Neural cell (in vitro differentiated cells): ENCODE results near the gene OR52E4. TPM values are rescaled to one million over a fixed set of nuclear protein-coding genes. Genes with fewer than 3 reads are reported as not detected.

ENCODE experiments used
- H2AFZ ChIP-seq: fragments of 200-600, 300-800 bp; sonication (generic), shearing (Covaris generic); 2 replicates; pipeline ENCODE4 v1.6.0; 2014; ENCODE audit warnings: low read depth, mild to moderate bottlenecking, antibody characterized with exemption, low read length, moderate library complexity
- H3F3A ChIP-seq: fragments of 200-600 bp; shearing (Covaris generic); 2 replicates; pipeline ENCODE4 v1.6.1; 2016; ENCODE audit warnings: mild to moderate bottlenecking, moderate library complexity, mixed read lengths, antibody characterized with exemption, low read length; ENCODE audit not compliant: insufficient read depth, poor library complexity, severe bottlenecking
- H3K27ac ChIP-seq: fragments of 200-600, 300-800 bp; sonication (generic), shearing (Covaris generic); 2 replicates; pipeline ENCODE4 v1.5.1; 2014; ENCODE audit warnings: mild to moderate bottlenecking, low read length, moderate library complexity
- H3K27me3 ChIP-seq: fragments of 300-800, 200-600 bp; sonication (generic), shearing (Covaris generic); 2 replicates; pipeline ENCODE4 v1.6.0; 2014; ENCODE audit warnings: mild to moderate bottlenecking, low read depth, low read length, moderate library complexity; ENCODE audit not compliant: insufficient read depth
- H3K36me3 ChIP-seq: fragments of 300-800, 200-600 bp; sonication (generic), shearing (Covaris generic); 2 replicates; pipeline ENCODE4 v1.5.1; 2014; ENCODE audit warnings: mild to moderate bottlenecking, antibody characterized with exemption, low read length, moderate library complexity; ENCODE audit not compliant: insufficient read depth
- H3K4me2 ChIP-seq: fragments of 300-800, 200-600 bp; sonication (generic), shearing (Covaris generic); 2 replicates; pipeline ENCODE4 v1.6.0; 2014; ENCODE audit warnings: mild to moderate bottlenecking, low read length
- H3K4me3 ChIP-seq: fragments of 300-800, 200-600 bp; sonication (generic), shearing (Covaris generic); 2 replicates; pipeline ENCODE4 v1.5.1; 2014; ENCODE audit warnings: mild to moderate bottlenecking, low read length, moderate library complexity
- H3K79me2 ChIP-seq: fragments of 200-600 bp; shearing (Covaris generic); replicated peaks from 2 replicates; pipeline ENCODE4 v1.6.0; 2014; ENCODE audit warnings: mild to moderate bottlenecking, low read length, moderate library complexity; ENCODE audit not compliant: insufficient read depth
- H3K9ac ChIP-seq: fragments of 300-800, 200-600 bp; sonication (generic), shearing (Covaris generic); 2 replicates; pipeline ENCODE4 v1.6.1; 2016; ENCODE audit warnings: mild to moderate bottlenecking, low read length, mixed read lengths
- H3K9me2 ChIP-seq: fragments of 200-600 bp; shearing (Covaris generic); 2 replicates; pipeline ENCODE4 v1.6.1; 2016; ENCODE audit warnings: mild to moderate bottlenecking, low read length, mixed read lengths; ENCODE audit not compliant: insufficient read depth
- H3K9me3 ChIP-seq: fragments of 200-600, 300-800 bp; sonication (generic), shearing (Covaris generic); 2 replicates; pipeline ENCODE4 v1.6.1; 2016; ENCODE audit warnings: mild to moderate bottlenecking, mixed run types, low read length, moderate library complexity, mixed read lengths
- H4K20me1 ChIP-seq: fragments of 200-600 bp; shearing (Covaris generic); 2 replicates; pipeline ENCODE4 v1.6.1; 2016; ENCODE audit warnings: mild to moderate bottlenecking, mixed run types; ENCODE audit not compliant: insufficient read depth
- CTCF ChIP-seq: fragments of 450-650 bp; IDR thresholded peaks from 2 replicates; pipeline ENCODE4 v1.5.1; 2014; ENCODE audit warnings: antibody characterized with exemption, mild to moderate bottlenecking, moderate library complexity; ENCODE audit not compliant: poor library complexity, severe bottlenecking
- EP300 ChIP-seq: fragments of 450-650 bp; conservative IDR thresholded peaks from 2 replicates; pipeline ENCODE4 v1.6.1; 2014; ENCODE audit warnings: antibody characterized with exemption, mild to moderate bottlenecking, moderate library complexity; ENCODE audit not compliant: poor library complexity, severe bottlenecking
- EZH2 ChIP-seq: fragments of 200-600, 300-800 bp; shearing (Covaris generic), sonication (generic); IDR thresholded peaks from 2 replicates; pipeline ENCODE4 v1.6.1; 2014; ENCODE audit warnings: antibody characterized with exemption, low read length, borderline replicate concordance, mild to moderate bottlenecking; ENCODE audit not compliant: insufficient read depth, poor library complexity, severe bottlenecking
- MXI1 ChIP-seq: fragments of 450-650 bp; conservative IDR thresholded peaks from 2 replicates; pipeline ENCODE4 v1.6.1; 2014; ENCODE audit warnings: antibody characterized with exemption, mild to moderate bottlenecking; ENCODE audit not compliant: poor library complexity, severe bottlenecking
- POLR2AphosphoS5 ChIP-seq: IDR thresholded peaks from 2 replicates; pipeline ENCODE4 v1.6.1; 2012
- RAD21 ChIP-seq: fragments of 450-650 bp; conservative IDR thresholded peaks from 2 replicates; pipeline ENCODE4 v1.6.1; 2014; ENCODE audit warnings: antibody characterized with exemption, mild to moderate bottlenecking, moderate library complexity
- REST ChIP-seq: IDR thresholded peaks from 2 replicates; pipeline ENCODE4 v1.6.1; 2012; ENCODE audit warnings: borderline replicate concordance
- SMC3 ChIP-seq: fragments of 450-650 bp; conservative IDR thresholded peaks from 2 replicates; pipeline ENCODE4 v1.6.1; 2014; ENCODE audit warnings: antibody characterized with exemption, mild to moderate bottlenecking, moderate library complexity; ENCODE audit not compliant: poor library complexity
- TAF1 ChIP-seq: IDR thresholded peaks from 2 replicates; pipeline ENCODE4 v1.6.1; 2012; ENCODE audit warnings: low read depth
- polyA plus RNA-seq: library from polyadenylated mRNA; depleted of rRNA; stranded (reverse); fragments of >200 nt; gene quantifications from 2 replicates; pipeline ENCODE4 v1.2.3, GENCODE V29; 2014

OR52E4 gene
- polyA plus RNA-seq, 1 donor from 2014 or later = not detected

GRCh38 chr11:5851002-5851401, 29.4 kb upstream of the OR52E4 start:
- Histone ChIP-seq H3K27me3 (no peaks in the 10 kb centered on the region), H2AFZ (no peak overlapping the region), H4K20me1 (no peaks in the 10 kb centered on the region), H3K27ac (no peak overlapping the region), H3K9ac (no peak overlapping the region), H3K79me2 (no peaks in the 10 kb centered on the region), H3K4me3 (no peak overlapping the region), H3F3A (no peaks in the 10 kb centered on the region), H3K36me3 (no peaks in the 10 kb centered on the region), H3K4me2 (no peak overlapping the region), H3K9me2 (no peaks in the 10 kb centered on the region), H3K9me3 (no peaks in the 10 kb centered on the region)
- TF ChIP-seq EP300 (no peak), POLR2AphosphoS5 (no peak), EZH2 (no peak), REST (no peak), SMC3 (no peak), RAD21 (no peak), MXI1 (no peak), CTCF (no peak), TAF1 (no peak)

GRCh38 chr11:5857590-5857989, 22.8 kb upstream of the OR52E4 start, which contains the start of gene OR52E8:
OR52E8 (minus strand) TSS chr11:5857690; CDS start chr11:5857690, 0 bp downstream.
- H3F3A ChIP-seq = no peaks in the 10 kb centered on the region
- H3K79me2 ChIP-seq = no peaks in the 10 kb centered on the region
- H3K27ac ChIP-seq = no peak within 1 kb of the TSS
- no peak within 1 kb of the TSS for H3K4me3 ChIP-seq
- H3K9ac ChIP-seq = no peak within 1 kb of the TSS
- no peaks in the 10 kb centered on the region for H3K27me3 ChIP-seq
- H3K9me2 ChIP-seq = no peaks in the 10 kb centered on the region
- H3K4me2 ChIP-seq = no peak within 1 kb of the TSS
- no peaks in the 10 kb centered on the region for H4K20me1 ChIP-seq
- no peak within 1 kb of the TSS for H2AFZ ChIP-seq
- no peaks in the 10 kb centered on the region for H3K9me3 ChIP-seq
- no peak for TF ChIP-seq RAD21
- no peak for TF ChIP-seq REST
- TF ChIP-seq EP300 = no peak
- TF ChIP-seq CTCF = no peak
- TF ChIP-seq POLR2AphosphoS5 = no peak
- TF ChIP-seq SMC3 = no peak
- no peak for TF ChIP-seq MXI1
- no peak for TF ChIP-seq TAF1
- TF ChIP-seq EZH2 = no peak
- no peaks in the 10 kb centered on the region for H3K36me3 ChIP-seq
